Neural progenitor cell (in vitro differentiated cells): Measurements from ENCODE around the gene MPC2. TPM values are rescaled to one million over a fixed set of nuclear protein-coding genes. Genes with fewer than 3 reads are reported as not detected.
"Not testable (repeated sequence)": the region's sequence is repeated elsewhere in the genome, so short reads cannot be mapped to it uniquely, and the experiment has no call there.

Experiments used
- DNase-seq: peaks from one replicate; pipeline ENCODE4 v3.0.0-alpha.2; 2016; ENCODE audit warnings: low spot score
- H2AFZ ChIP-seq: fragments of 200-600 bp; sonication (generic); replicated peaks from 2 replicates; pipeline ENCODE4 v1.6.1; 2016; ENCODE audit warnings: antibody characterized with exemption
- H3F3A ChIP-seq: fragments of 200-600 bp; sonication (generic); 2 replicates; pipeline ENCODE4 v1.6.1; 2016; ENCODE audit warnings: antibody characterized with exemption, low read depth
- H3K27ac ChIP-seq: fragments of 200-600 bp; sonication (generic); 2 replicates; pipeline ENCODE4 v1.5.1; 2016; ENCODE audit warnings: mild to moderate bottlenecking
- H3K27me3 ChIP-seq: fragments of 200-600 bp; sonication (generic); 2 replicates; pipeline ENCODE4 v1.6.1; 2016; ENCODE audit warnings: mild to moderate bottlenecking, moderate library complexity
- H3K36me3 ChIP-seq: fragments of 200-600 bp; sonication (generic); 2 replicates; pipeline ENCODE4 v1.5.1; 2016
- H3K4me1 ChIP-seq: fragments of 200-600 bp; sonication (generic); 2 replicates; pipeline ENCODE4 v1.6.1; 2016; ENCODE audit warnings: mixed run types
- H3K4me2 ChIP-seq: fragments of 200-600 bp; sonication (generic); 2 replicates; pipeline ENCODE4 v1.6.1; 2016
- H3K4me3 ChIP-seq: fragments of 200-600 bp; sonication (generic); 2 replicates; pipeline ENCODE4 v1.5.1; 2016
- H3K79me2 ChIP-seq: fragments of 200-600 bp; sonication (generic); 2 replicates; pipeline ENCODE4 v1.6.1; 2016; ENCODE audit warnings: low read depth
- H3K9ac ChIP-seq: fragments of 200-600 bp; sonication (generic); 2 replicates; pipeline ENCODE4 v1.6.1; 2016
- H3K9me3 ChIP-seq: fragments of 200-600 bp; sonication (generic); 2 replicates; pipeline ENCODE4 v1.5.1; 2016; ENCODE audit warnings: low read depth
- H4K20me1 ChIP-seq: fragments of 200-600 bp; sonication (generic); 2 replicates; pipeline ENCODE4 v1.6.1; 2016; ENCODE audit warnings: low read depth
- H3K27ac Mint-ChIP-seq: 3 replicates; pipeline ENCODE4 v1.8.0; 2021; ENCODE audit warnings: mixed read lengths
- H3K27me3 Mint-ChIP-seq: 2 replicates; pipeline ENCODE4 v1.8.0; 2022; ENCODE audit warnings: low read depth, mild to moderate bottlenecking, inconsistent platforms, moderate library complexity, mixed read lengths; ENCODE audit not compliant: insufficient read depth
- H3K36me3 Mint-ChIP-seq: 3 replicates; pipeline ENCODE4 v1.8.0; 2021; ENCODE audit warnings: mixed read lengths
- H3K4me1 Mint-ChIP-seq: 3 replicates; pipeline ENCODE4 v1.8.0; 2021; ENCODE audit warnings: mixed read lengths
- H3K4me3 Mint-ChIP-seq: 3 replicates; pipeline ENCODE4 v1.8.0; 2021; ENCODE audit warnings: mild to moderate bottlenecking, moderate library complexity, mixed read lengths
- H3K9me3 Mint-ChIP-seq: 3 replicates; pipeline ENCODE4 v1.8.0; 2020; ENCODE audit warnings: mixed read lengths
- EZH2 ChIP-seq: fragments of 200-600 bp; sonication (generic); IDR thresholded peaks from 2 replicates; pipeline ENCODE4 v1.6.1; 2017; ENCODE audit warnings: antibody characterized with exemption, mild to moderate bottlenecking, moderate library complexity
- EZH2phosphoT487 ChIP-seq: fragments of 200-600 bp; sonication (generic); IDR thresholded peaks from 2 replicates; pipeline ENCODE4 v1.6.1; 2017; ENCODE audit warnings: antibody characterized with exemption
- total RNA-seq: library from RNA; depleted of rRNA; stranded (reverse); fragments of >200 nt; gene quantifications from 2 replicates; pipeline ENCODE4 v1.2.3, GENCODE V29; 2015; ENCODE audit warnings: low replicate concordance
- TF ChIP-seq, protein P1 (sequence below): fragments of 200-600 bp; sonication (generic); IDR thresholded peaks from 2 replicates; pipeline ENCODE4 v1.5.1; 2017; ENCODE audit warnings: antibody characterized with exemption, mild to moderate bottlenecking

The MPC2 gene
- total RNA-seq, 1 donor from 2014 or later, result 56.8 TPM

DNA sequence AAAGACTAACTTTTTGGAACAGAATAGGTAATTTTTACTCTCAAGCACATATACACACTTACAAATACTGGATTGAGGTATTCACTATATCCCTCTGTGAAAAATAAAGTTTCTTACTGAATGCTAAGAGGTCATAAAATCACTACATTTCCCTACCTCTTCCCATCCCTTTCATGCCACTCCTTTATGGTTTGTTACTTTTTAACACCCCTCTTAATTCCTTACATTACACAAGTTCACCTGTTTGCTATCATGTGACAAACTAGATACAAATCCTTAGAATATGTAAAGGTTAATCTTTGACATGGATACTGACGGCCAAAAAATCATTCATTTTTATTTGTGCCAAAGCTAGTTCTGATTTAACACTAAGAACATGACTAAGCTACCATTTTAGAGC lies 7.1 kb downstream of the MPC2 start:
- Histone ChIP-seq H4K20me1 (peaks cover 4% of the 10 kb centered on the region), H3K9me3 (no peaks in the 10 kb centered on the region)
- TF ChIP-seq EZH2phosphoT487 (no peak), EZH2 (no peak)
- TF ChIP-seq, protein P1, sequence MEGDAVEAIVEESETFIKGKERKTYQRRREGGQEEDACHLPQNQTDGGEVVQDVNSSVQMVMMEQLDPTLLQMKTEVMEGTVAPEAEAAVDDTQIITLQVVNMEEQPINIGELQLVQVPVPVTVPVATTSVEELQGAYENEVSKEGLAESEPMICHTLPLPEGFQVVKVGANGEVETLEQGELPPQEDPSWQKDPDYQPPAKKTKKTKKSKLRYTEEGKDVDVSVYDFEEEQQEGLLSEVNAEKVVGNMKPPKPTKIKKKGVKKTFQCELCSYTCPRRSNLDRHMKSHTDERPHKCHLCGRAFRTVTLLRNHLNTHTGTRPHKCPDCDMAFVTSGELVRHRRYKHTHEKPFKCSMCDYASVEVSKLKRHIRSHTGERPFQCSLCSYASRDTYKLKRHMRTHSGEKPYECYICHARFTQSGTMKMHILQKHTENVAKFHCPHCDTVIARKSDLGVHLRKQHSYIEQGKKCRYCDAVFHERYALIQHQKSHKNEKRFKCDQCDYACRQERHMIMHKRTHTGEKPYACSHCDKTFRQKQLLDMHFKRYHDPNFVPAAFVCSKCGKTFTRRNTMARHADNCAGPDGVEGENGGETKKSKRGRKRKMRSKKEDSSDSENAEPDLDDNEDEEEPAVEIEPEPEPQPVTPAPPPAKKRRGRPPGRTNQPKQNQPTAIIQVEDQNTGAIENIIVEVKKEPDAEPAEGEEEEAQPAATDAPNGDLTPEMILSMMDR, result no peak

DNA sequence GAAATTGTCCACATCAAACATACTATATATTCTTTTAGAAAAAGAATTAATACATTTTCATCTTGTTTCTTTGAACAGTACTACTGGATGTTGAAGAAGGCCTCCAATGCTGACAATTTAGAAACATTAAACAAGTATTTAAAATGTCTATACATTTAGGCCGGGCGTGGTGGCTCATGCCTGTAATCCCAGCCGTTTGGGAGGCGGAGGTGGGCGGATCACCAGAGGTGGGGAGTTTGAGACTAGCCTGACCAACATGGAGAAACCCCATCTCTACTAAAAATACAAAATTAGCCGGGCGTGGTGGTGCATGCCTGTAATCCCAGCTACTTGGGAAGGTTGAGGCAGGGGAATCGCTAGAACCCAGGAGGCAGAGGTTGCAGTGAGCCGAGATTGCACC lies 8.0 kb downstream of the MPC2 start:
- not testable (repeated sequence) for H3K27me3 Mint-ChIP-seq, H3K9ac ChIP-seq, H3K9me3 Mint-ChIP-seq, H3K36me3 Mint-ChIP-seq, H3K27ac ChIP-seq, H3K4me2 ChIP-seq, H3K4me3 ChIP-seq, H3K4me1 Mint-ChIP-seq, H3K36me3 ChIP-seq, H3K27ac Mint-ChIP-seq, H4K20me1 ChIP-seq, H3K4me3 Mint-ChIP-seq, H2AFZ ChIP-seq, H3K27me3 ChIP-seq, DNase-seq, H3K9me3 ChIP-seq
- H3K4me1 ChIP-seq, result peaks cover 12% of the 10 kb centered on the region
- peaks cover 28% of the 10 kb centered on the region for H3K79me2 ChIP-seq
- H3F3A ChIP-seq, result peaks cover 11% of the 10 kb centered on the region

More for the DNA sequence above, 7.1 kb downstream of the MPC2 start:
- Histone ChIP-seq H3K27ac (no peak overlapping the region), H3K9ac (no peak overlapping the region), H3K4me1 (peaks cover 16% of the 10 kb centered on the region), H3K79me2 (peaks cover 34% of the 10 kb centered on the region), H2AFZ (no peak overlapping the region), H3K4me2 (no peak overlapping the region), H3K36me3 (no peaks in the 10 kb centered on the region), H3K4me3 (no peak overlapping the region), H3F3A (peaks cover 13% of the 10 kb centered on the region), H3K27me3 (no peaks in the 10 kb centered on the region)
- Mint-ChIP-seq H3K4me1 (peaks cover 13% of the 10 kb centered on the region), H3K27ac (no peak overlapping the region), H3K9me3 (no peaks in the 10 kb centered on the region), H3K36me3 (peaks cover 2% of the 10 kb centered on the region), H3K4me3 (no peak overlapping the region), H3K27me3 (no peaks in the 10 kb centered on the region)
- DNase-seq, result no peak

GRCh38 chr1:167928457-167928852 lies 8.4 kb downstream of the MPC2 start:
- Histone ChIP-seq H3K27me3 (no peaks in the 10 kb centered on the region), H3K4me2 (no peak overlapping the region), H3K36me3 (no peaks in the 10 kb centered on the region), H3K27ac (no peak overlapping the region), H3F3A (peaks cover 11% of the 10 kb centered on the region), H3K9ac (no peak overlapping the region), H3K4me3 (no peak overlapping the region), H3K9me3 (no peaks in the 10 kb centered on the region), H3K4me1 (peaks cover 12% of the 10 kb centered on the region), H3K79me2 (peaks cover 23% of the 10 kb centered on the region), H4K20me1 (no peaks in the 10 kb centered on the region), H2AFZ (no peak overlapping the region)
- TF ChIP-seq EZH2 (no peak), EZH2phosphoT487 (no peak)
- TF ChIP-seq, protein P1, result no peak
- Mint-ChIP-seq H3K9me3 (no peaks in the 10 kb centered on the region), H3K27ac (no peak overlapping the region), H3K4me1 (peaks cover 4% of the 10 kb centered on the region), H3K36me3 (peaks cover 2% of the 10 kb centered on the region), H3K4me3 (no peak overlapping the region), H3K27me3 (no peaks in the 10 kb centered on the region)
- no peak for DNase-seq

DNA sequence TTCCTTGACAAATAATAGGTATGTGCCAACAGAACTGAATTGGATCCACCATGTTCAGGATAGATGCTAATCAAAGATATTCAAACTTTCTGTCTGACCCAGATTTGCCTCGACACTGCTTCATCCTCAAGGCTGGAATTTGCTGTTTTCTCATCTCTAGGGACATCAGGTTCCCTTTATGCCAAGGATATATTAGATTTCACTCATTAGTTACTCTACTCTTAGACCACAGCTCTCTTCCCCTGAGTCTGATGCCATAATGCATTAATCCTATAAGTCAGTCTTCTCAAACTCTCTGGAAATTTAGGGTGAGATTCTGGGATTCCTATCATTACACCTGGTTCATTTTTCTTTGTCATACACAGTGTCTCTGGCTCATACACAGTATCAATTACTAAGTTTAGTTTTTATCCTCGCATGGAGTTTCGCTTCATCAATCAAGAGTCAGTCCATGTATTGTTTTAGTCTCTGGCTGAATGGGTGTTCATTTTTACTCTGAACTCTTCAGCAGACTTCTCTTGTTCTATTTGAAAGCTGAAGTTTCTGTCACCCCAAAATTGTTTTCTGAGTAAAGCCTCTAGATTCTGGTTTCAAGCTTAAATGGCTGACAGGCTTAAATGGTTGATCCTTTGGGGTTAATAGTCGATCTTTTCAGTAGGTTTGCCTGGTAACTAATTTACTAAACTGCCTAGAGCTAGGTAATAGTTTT lies 9.7 kb downstream of the MPC2 start:
- H2AFZ ChIP-seq, result no peak overlapping the region
- Mint-ChIP-seq H3K9me3 (no peaks in the 10 kb centered on the region), H3K27me3 (no peaks in the 10 kb centered on the region), H3K36me3 (no peaks in the 10 kb centered on the region), H3K4me3 (no peak overlapping the region), H3K27ac (no peak overlapping the region), H3K4me1 (peaks cover 2% of the 10 kb centered on the region)
- H3K9ac ChIP-seq, result no peak overlapping the region
- H3K4me2 ChIP-seq, result no peak overlapping the region
- DNase-seq, result no peak
- no peaks in the 10 kb centered on the region for H3K9me3 ChIP-seq
- no peak overlapping the region for H3K27ac ChIP-seq
- H3K4me3 ChIP-seq, result no peak overlapping the region
- no peaks in the 10 kb centered on the region for H4K20me1 ChIP-seq
- TF ChIP-seq, protein P1, result no peak
- TF ChIP-seq EZH2 (no peak), EZH2phosphoT487 (no peak)
- H3K36me3 ChIP-seq, result no peaks in the 10 kb centered on the region
- H3F3A ChIP-seq, result peaks cover 11% of the 10 kb centered on the region
- H3K4me1 ChIP-seq, result peaks cover 12% of the 10 kb centered on the region
- no peaks in the 10 kb centered on the region for H3K27me3 ChIP-seq
- peaks cover 21% of the 10 kb centered on the region for H3K79me2 ChIP-seq
